Right cardiac atrium (tissue), 5 donors: ENCODE measurements around the gene CA7. TPM values are rescaled to one million over a fixed set of nuclear protein-coding genes. Genes with fewer than 3 reads are reported as not detected.

ENCODE experiments used
- ATAC-seq, 2 donors: fragments of 200-7000 bp; cut with Tn5 transposase; one replicate each; pipeline versions ENCODE4 v1.8.0 to v1.9.1; 2020; ENCODE audit warnings: moderate library complexity in 2 of 2, mild to moderate bottlenecking in 1 of 2
- DNase-seq, 3 donors: peaks; one replicate each; pipeline ENCODE4 v3.0.0-alpha.2; 2020
- H3K27ac ChIP-seq: one replicate; pipeline ENCODE4 v1.5.1; 2013; ENCODE audit warnings: mild to moderate bottlenecking, low read length, control low read depth, moderate library complexity
- H3K27me3 ChIP-seq: one replicate; pipeline ENCODE4 v1.6.1; 2013; ENCODE audit not compliant: control insufficient read depth, insufficient read depth
- H3K4me1 ChIP-seq: one replicate; pipeline ENCODE4 v1.6.1; 2013; ENCODE audit warnings: low read length; ENCODE audit not compliant: control insufficient read depth, insufficient read depth
- H3K4me3 ChIP-seq: one replicate; pipeline ENCODE4 v1.5.1; 2013; ENCODE audit warnings: low read length, control low read depth
- H3K9me3 ChIP-seq: one replicate; pipeline ENCODE4 v1.6.1; 2013; ENCODE audit warnings: low read length; ENCODE audit not compliant: control insufficient read depth
- WGBS: extraction: QIAGEN DNeasy Blood & Tissue Kit; methylation state at CpG from one replicate; pipeline ENCODE4 v1.1.7; 2013; 5-methylcytosine and 5-hydroxymethylcytosine counted together
- intact Hi-C, 4 donors: fragments of 100-400 bp; cut with DNase I; formaldehyde crosslinking; loops; one replicate each; pipeline versions ENCODE4 v1.11.0 to v1.14.0; 2022 to 2023
- polyA plus RNA-seq: library from polyadenylated mRNA; stranded (reverse); fragments of 200-250 nt; gene quantifications from one replicate; pipeline ENCODE4 v1.2.3, GENCODE V29; 2013
- total RNA-seq, 4 donors: library from RNA; stranded (reverse); fragmentation: NEBNext Ultra II Directional; extraction: Animal tissue kit (Norgen Biotek cat#: 25700); gene quantifications; one replicate each; pipeline ENCODE4 v1.2.1, GENCODE V29; 2021
- donor health status: healthy with polysubstance abuse.
- donor health status: DM: no; HTN: yes; CAD: no.
- donor health status: DM: no; HTN: no; CAD: no.
- donor health status: DM: no; HTN: yes; CAD: no; lungs with severe emphysema.
- donor health status: DM: yes; HTN: yes; CAD: no.

CA7 gene
- total and polyA plus RNA-seq, 5 donors = not detected

DNA sequence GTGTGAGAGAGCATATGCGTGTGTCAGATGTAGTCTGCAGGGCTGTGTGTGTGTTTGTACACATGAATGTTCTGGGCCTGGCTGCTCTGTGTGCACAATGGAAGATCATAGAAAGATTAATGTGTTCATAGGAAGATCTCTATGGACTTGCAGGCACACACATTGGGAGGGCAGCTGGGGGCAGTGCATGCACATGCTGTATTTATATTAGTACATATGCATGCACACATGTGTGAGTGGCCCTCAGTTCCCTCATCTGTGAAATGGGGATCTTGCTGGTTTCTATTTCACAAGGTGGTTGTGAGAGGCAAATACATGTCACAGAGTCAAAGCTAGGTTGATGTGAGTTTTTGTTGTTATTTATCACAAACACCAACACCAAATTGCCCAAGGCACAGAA, 2.1 kb downstream of the CA7 start:
- ATAC-seq (no peak), DNase-seq (no peak)
- H3K9me3 ChIP-seq = no peaks in the 10 kb centered on the region
- 77% methylated on average over 1 of the region's 1 CpG for WGBS
- no peak overlapping the region for H3K27ac ChIP-seq
- no peaks in the 10 kb centered on the region for H3K27me3 ChIP-seq
- no peak overlapping the region for H3K4me3 ChIP-seq
- H3K4me1 ChIP-seq = no peaks in the 10 kb centered on the region
- intact Hi-C loops = no loop called here

DNA sequence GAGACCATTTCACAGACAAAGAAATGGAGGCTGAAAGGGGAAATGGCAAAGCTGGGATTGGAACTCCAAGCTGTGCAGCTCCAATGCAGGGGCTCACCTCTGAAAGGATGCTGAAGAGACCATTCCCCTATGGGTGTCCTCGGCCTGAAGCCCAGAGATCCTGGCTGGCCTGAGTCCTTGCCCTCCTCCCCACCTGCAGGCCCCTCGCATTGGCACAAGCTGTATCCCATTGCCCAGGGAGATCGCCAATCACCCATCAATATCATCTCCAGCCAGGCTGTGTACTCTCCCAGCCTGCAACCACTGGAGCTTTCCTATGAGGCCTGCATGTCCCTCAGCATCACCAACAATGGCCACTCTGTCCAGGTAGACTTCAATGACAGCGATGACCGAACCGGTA, 2.6 kb downstream of the CA7 start:
- no peak for ATAC-seq
- no peak for DNase-seq
- Histone ChIP-seq H3K9me3 (no peaks in the 10 kb centered on the region), H3K4me3 (no peak overlapping the region), H3K27ac (no peak overlapping the region), H3K4me1 (no peaks in the 10 kb centered on the region), H3K27me3 (no peaks in the 10 kb centered on the region)
- WGBS = 97% methylated on average over 6 of the region's 6 CpGs
- intact Hi-C loops = no loop called here

DNA sequence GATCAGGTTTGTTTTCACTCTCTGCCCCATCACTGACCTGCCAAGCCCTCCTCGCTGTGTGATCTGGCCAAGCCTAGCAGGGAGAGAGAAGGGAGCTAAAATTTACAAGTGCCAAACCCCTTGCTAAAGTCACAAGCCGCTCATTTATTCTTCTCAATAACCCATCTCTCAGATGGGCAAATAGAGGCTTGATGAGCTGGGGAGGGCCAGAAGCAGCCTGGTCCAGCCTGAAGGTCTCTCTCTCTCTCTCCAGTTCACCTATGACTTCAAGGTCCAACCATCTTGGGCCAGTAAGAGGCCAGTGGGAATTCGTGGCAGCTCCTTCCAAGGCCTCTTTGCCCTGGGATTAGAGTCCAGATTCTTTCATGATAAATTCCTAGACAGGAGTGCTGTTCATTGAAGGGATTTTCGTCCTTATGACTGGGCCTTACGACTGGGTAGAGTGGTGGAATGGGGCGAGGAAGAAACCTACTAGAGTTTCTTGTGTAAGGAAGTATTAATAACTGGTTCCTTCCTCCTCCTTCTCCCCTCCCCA, 3.4 kb downstream of the CA7 start:
- H3K27me3 ChIP-seq = no peaks in the 10 kb centered on the region
- H3K4me3 ChIP-seq = no peak overlapping the region
- DNase-seq = no peak
- ATAC-seq = no peak
- no peak overlapping the region for H3K27ac ChIP-seq
- intact Hi-C loops = no loop called here
- no peaks in the 10 kb centered on the region for H3K9me3 ChIP-seq
- WGBS = 83% methylated on average over 6 of the region's 6 CpGs
- no peaks in the 10 kb centered on the region for H3K4me1 ChIP-seq

GRCh38 chr16:66848172-66848571, 4.0 kb downstream of the CA7 start:
- no peak for ATAC-seq
- H3K27ac ChIP-seq = no peak overlapping the region
- intact Hi-C loops = no loop called here
- H3K9me3 ChIP-seq = no peaks in the 10 kb centered on the region
- no peaks in the 10 kb centered on the region for H3K27me3 ChIP-seq
- DNase-seq = no peak
- no peaks in the 10 kb centered on the region for H3K4me1 ChIP-seq
- 91% methylated on average over 2 of the region's 2 CpGs for WGBS
- H3K4me3 ChIP-seq = no peak overlapping the region

GRCh38 chr16:66849021-66849420, 4.8 kb downstream of the CA7 start:
- ATAC-seq (no peak), DNase-seq (no peak)
- WGBS = 89% methylated on average over 2 of the region's 2 CpGs
- Histone ChIP-seq H3K9me3 (no peaks in the 10 kb centered on the region), H3K4me3 (no peak overlapping the region), H3K27me3 (no peaks in the 10 kb centered on the region), H3K4me1 (no peaks in the 10 kb centered on the region), H3K27ac (no peak overlapping the region)
- intact Hi-C loops = no loop called here

DNA sequence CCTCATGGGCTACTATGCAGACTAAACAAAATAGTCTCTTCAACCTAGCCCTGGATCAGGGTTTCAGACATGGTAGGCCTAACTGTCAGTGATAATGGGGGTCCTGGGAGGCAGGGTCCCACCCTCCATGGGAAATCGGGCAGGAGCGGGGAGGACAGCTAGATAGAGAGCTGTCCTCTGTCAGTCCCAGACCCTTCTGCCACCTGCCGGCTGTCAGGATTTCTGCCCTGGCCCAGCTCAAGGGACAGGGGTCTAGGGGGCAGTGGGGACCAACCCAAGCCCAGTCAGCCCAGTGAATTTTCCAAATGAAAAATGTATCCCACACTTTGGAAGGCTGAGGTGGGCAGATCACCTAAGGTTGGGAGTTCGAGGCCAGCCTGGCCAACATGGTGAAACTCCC, 5.3 kb downstream of the CA7 start:
- H3K4me1 ChIP-seq = no peaks in the 10 kb centered on the region
- H3K27ac ChIP-seq = no peak overlapping the region
- ATAC-seq (no peak), DNase-seq (peak in 1 of 3 donors; percentile 25)
- WGBS = 83% methylated on average over 4 of the region's 4 CpGs
- no peaks in the 10 kb centered on the region for H3K27me3 ChIP-seq
- no peak overlapping the region for H3K4me3 ChIP-seq
- intact Hi-C loops = no loop called here
- no peaks in the 10 kb centered on the region for H3K9me3 ChIP-seq

DNA sequence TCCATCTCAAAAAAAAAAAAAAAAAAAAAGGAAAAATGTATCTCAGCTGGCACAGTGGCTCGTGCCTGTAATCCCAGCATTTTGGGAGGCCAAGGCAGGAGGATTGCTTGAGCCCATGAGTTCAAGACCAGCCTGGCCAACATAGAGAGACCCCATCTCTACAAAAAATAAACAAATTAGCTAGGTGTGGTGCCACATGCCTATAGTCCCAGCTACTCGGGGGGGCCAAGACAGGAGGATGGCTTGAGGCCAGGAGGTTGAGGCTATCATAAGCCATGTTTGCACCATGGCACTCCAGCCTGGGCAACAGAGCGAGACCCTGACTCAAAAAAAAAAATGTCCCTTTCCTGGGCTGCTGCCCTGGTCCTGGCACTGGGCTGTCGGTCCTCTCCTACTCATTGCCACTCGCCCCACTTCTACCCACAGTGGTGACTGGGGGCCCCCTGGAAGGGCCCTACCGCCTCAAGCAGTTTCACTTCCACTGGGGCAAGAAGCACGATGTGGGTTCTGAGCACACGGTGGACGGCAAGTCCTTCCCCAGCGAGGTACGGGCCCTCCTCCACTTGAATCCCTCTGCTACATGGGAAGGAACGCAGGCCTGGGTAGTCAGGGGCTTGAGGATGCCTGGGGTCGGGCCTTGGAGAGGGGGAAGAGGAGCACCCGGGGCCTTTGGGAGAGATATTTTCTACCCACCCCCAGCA, 6.1 kb downstream of the CA7 start:
- H3K27me3 ChIP-seq = no peaks in the 10 kb centered on the region
- H3K4me3 ChIP-seq = no peak overlapping the region
- no peak overlapping the region for H3K27ac ChIP-seq
- intact Hi-C loops = no loop called here
- no peaks in the 10 kb centered on the region for H3K4me1 ChIP-seq
- DNase-seq (peak in 1 of 3 donors; percentile 11), ATAC-seq (no peak)
- H3K9me3 ChIP-seq = no peaks in the 10 kb centered on the region
- WGBS = 88% methylated on average over 14 of the region's 14 CpGs

GRCh38 chr16:66851166-66851964, 7.2 kb downstream of the CA7 start:
- ATAC-seq = no peak
- no peaks in the 10 kb centered on the region for H3K4me1 ChIP-seq
- intact Hi-C loops = no loop called here

GRCh38 chr16:66853261-66854139, 9.3 kb downstream of the CA7 start:
- H3K4me1 ChIP-seq = no peaks in the 10 kb centered on the region
- 75% methylated on average over 15 of the region's 15 CpGs for WGBS
- DNase-seq = no peak
- intact Hi-C loops = no loop called here
- ATAC-seq = no peak
- H3K4me3 ChIP-seq = no peak overlapping the region
- H3K27ac ChIP-seq = no peak overlapping the region
- H3K9me3 ChIP-seq = no peaks in the 10 kb centered on the region
- H3K27me3 ChIP-seq = no peaks in the 10 kb centered on the region

More at GRCh38 chr16:66851166-66851964, 7.2 kb downstream of the CA7 start:
- H3K9me3 ChIP-seq = no peaks in the 10 kb centered on the region
- DNase-seq = no peak
- 84% methylated on average over 13 of the region's 13 CpGs for WGBS
- no peak overlapping the region for H3K27ac ChIP-seq
- H3K27me3 ChIP-seq = no peaks in the 10 kb centered on the region
- no peak overlapping the region for H3K4me3 ChIP-seq

DNA sequence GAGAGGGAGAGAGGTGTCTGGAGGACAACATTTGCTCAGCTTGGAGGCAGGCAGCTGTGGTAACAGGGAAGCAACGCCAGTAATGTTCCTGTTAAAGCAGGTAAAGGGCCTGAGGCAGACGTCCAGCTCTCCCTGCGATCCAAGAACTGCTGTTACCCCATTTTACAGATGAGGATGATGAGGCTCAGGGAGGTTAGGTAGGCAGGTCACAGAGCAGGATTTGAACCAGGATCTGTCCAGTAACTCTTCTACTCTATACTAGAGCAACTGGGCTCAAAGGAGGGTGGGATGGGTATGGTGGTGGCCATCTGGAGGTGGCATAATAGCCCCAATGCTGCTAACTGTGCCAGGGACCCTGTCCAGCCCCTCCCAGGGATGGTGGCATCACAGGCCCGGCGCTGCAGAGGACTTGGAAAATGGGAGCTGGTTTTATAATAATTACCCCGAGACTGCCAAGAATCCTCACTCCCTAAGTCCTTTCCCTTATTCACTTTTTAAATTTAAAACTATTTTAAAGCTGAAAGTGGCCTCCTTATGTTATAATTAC, 12.0 kb downstream of the CA7 start:
- no peak overlapping the region for H3K27ac ChIP-seq
- ATAC-seq = no peak
- no peaks in the 10 kb centered on the region for H3K4me1 ChIP-seq
- no peaks in the 10 kb centered on the region for H3K27me3 ChIP-seq
- intact Hi-C loops = no loop called here
- H3K4me3 ChIP-seq = no peak overlapping the region
- no peak for DNase-seq
- 90% methylated on average over 6 of the region's 6 CpGs for WGBS
- no peaks in the 10 kb centered on the region for H3K9me3 ChIP-seq
